SJSA1 (cell line): ENCODE results near the gene UBE2J2. TPM values are rescaled to one million over a fixed set of nuclear protein-coding genes. Genes with fewer than 3 reads are reported as not detected.
A peak's percentile ranks its signal among the peaks of the same experiment; 100 is the strongest.

ENCODE experiments used
- DNase-seq, 2 experiments: peaks; one replicate each; pipeline ENCODE4 v3.0.0-alpha.2; 2015 to 2020; ENCODE audit warnings: low spot score in 2 of 2, low read depth in 1 of 2
- H3K27ac ChIP-seq: fragments of 250-450 bp; sonication (Bioruptor Pico); 2 replicates; pipeline ENCODE4 v1.5.1; 2020; ENCODE audit warnings: mild to moderate bottlenecking, moderate library complexity
- H3K27me3 ChIP-seq: fragments of 250-450 bp; sonication (Bioruptor Pico); replicated peaks from 2 replicates; pipeline ENCODE4 v1.5.1; 2020; ENCODE audit warnings: mild to moderate bottlenecking, moderate library complexity
- H3K36me3 ChIP-seq: fragments of 250-450 bp; sonication (Bioruptor Pico); 2 replicates; pipeline ENCODE4 v1.5.1; 2020; ENCODE audit warnings: mild to moderate bottlenecking
- H3K4me1 ChIP-seq: fragments of 250-450 bp; sonication (Bioruptor Pico); replicated peaks from 2 replicates; pipeline ENCODE4 v1.6.1; 2021; ENCODE audit warnings: mild to moderate bottlenecking
- H3K4me3 ChIP-seq: fragments of 250-450 bp; sonication (Bioruptor Pico); 2 replicates; pipeline ENCODE4 v1.5.1; 2020; ENCODE audit warnings: mild to moderate bottlenecking
- H3K9me3 ChIP-seq: fragments of 250-450 bp; sonication (Bioruptor Pico); replicated peaks from 2 replicates; pipeline ENCODE4 v1.5.1; 2020; ENCODE audit warnings: mild to moderate bottlenecking
- total RNA-seq: library from RNA; depleted of rRNA; stranded (reverse); fragments of >200 nt; shearing (Covaris generic); gene quantifications from 2 replicates; pipeline ENCODE4 v1.2.3, GENCODE V29; 2014

UBE2J2 gene
- total RNA-seq, 1 experiment from 2014 or later = 96.6 TPM

DNA sequence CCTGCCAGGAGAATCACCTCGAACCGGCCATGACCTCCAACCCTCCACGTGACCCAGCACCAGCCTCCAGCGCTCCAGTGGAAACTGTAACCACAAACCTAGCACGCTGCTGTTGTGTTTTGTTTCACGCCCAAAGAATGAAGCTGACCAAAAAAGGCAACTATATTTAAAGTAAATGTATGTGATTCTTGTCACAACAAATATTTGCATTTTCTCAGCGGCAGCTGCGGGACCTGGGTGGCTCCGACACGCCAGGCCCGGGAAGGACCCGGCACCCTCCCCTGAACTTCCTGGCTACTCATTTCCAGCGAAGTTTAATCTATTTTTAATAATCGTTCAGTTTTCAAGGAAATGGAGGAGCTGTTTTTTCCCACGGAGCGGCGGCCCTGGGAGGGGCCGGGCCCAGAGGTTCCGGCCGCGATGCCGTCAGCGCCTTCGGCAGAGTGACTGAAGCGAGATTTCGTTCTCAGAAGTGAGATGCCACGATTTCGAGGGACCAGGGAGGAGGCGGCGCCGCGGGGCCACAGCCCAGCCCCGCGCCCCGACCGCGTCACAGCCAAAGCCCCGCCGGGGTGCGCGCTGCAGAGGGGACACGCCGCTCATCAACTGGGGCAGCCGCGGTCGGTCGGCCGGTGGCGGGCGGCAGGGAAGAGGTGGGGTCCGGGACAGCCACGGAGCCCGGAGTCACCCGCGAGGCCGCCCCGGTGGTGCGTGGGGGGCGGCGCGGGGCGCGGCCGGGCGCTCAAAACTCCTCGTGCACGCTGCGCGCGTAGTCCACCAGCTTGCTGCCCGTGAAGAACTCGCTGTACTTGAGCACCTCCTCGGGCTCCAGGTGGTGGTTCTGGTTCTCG lies 56.7 kb downstream of the UBE2J2 start:
- Histone ChIP-seq H3K9me3 (no peaks in the 10 kb centered on the region), H3K27me3 (no peaks in the 10 kb centered on the region), H3K36me3 (peaks cover 62% of the 10 kb centered on the region), H3K4me1 (no peaks in the 10 kb centered on the region), H3K4me3 (no peak overlapping the region), H3K27ac (no peak overlapping the region)
- no peak for DNase-seq

- H3K27ac ChIP-seq = no peak overlapping the region
- no peaks in the 10 kb centered on the region for H3K9me3 ChIP-seq
- H3K4me3 ChIP-seq = no peak overlapping the region
- DNase-seq = no peak
- H3K36me3 ChIP-seq = peaks cover 54% of the 10 kb centered on the region
- no peaks in the 10 kb centered on the region for H3K4me1 ChIP-seq
- no peaks in the 10 kb centered on the region for H3K27me3 ChIP-seq
These were observed 57.6 kb downstream of the UBE2J2 start for GRCh38 chr1:1215881-1216605.

- Histone ChIP-seq H3K4me1 (no peaks in the 10 kb centered on the region), H3K4me3 (no peak overlapping the region), H3K36me3 (peaks cover 45% of the 10 kb centered on the region), H3K27ac (no peak overlapping the region), H3K9me3 (no peaks in the 10 kb centered on the region), H3K27me3 (no peaks in the 10 kb centered on the region)
- DNase-seq = no peak
These were observed 58.5 kb downstream of the UBE2J2 start for GRCh38 chr1:1215080-1215676.

- no peaks in the 10 kb centered on the region for H3K9me3 ChIP-seq
- H3K4me3 ChIP-seq = no peak within 1 kb of the TSS
- no peaks in the 10 kb centered on the region for H3K27me3 ChIP-seq
- no peak within 1 kb of the TSS for H3K27ac ChIP-seq
- H3K36me3 ChIP-seq = peaks cover 32% of the 10 kb centered on the region
- peaks cover 6% of the 10 kb centered on the region for H3K4me1 ChIP-seq
- no peak for DNase-seq
These were observed 60.0 kb downstream of the UBE2J2 start, which contains the start of gene TNFRSF4 for GRCh38 chr1:1213345-1214265. Gene TNFRSF4, minus strand, starts transcription at chr1:1214153. Its CDS starts 26 bp downstream, at chr1:1214127.

- no peak overlapping the region for H3K4me3 ChIP-seq
- H3K9me3 ChIP-seq = no peaks in the 10 kb centered on the region
- peaks cover 25% of the 10 kb centered on the region for H3K36me3 ChIP-seq
- H3K27ac ChIP-seq = no peak overlapping the region
- no peak for DNase-seq
- H3K4me1 ChIP-seq = peaks cover 13% of the 10 kb centered on the region
- H3K27me3 ChIP-seq = no peaks in the 10 kb centered on the region
These were observed 60.8 kb downstream of the UBE2J2 start for GRCh38 chr1:1212780-1213344.

DNA sequence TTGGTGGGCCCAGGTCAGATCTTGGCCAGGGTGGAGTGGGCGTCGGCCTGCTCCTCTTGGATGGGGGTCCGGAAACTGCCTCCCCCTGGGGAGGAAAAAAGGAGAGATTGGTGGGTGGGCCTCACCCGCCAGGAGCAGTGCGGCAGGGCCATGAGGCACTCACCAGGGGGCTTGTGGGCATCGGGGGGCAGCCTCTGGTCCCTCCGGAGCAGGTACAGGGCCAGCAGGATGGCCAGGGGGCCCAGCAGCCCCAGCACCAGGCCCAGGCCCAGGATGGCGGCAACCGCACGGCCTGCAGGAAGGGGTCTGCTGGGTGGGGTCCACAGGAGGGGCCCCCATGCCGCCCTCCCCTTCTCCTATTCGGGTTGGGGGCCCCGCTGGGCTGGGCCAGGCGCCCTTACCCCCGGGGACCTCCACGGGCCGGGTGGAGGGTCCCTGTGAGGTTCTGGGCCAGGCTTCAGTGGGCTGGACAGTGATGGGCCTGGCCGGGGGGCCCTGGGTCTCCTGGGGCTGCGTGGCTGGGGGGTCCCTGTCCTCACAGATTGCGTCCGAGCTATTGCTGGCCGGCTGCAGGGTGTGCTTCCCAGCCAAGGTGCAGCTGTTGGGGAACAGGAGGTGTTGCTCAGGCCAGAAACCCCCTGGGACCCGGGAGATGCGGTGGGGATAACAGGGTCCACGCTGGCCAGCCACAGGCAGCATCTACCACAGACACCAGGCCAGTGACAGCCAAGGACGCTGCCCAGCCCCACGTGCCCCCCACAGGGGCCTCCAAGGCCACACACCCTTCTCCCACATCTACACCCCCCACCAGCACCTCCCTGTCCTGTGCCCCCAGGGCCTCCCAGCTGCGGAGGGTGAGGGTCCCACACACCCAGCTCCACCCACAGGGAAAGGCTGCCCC lies 61.9 kb downstream of the UBE2J2 start:
- H3K27ac ChIP-seq = no peak overlapping the region

DNA sequence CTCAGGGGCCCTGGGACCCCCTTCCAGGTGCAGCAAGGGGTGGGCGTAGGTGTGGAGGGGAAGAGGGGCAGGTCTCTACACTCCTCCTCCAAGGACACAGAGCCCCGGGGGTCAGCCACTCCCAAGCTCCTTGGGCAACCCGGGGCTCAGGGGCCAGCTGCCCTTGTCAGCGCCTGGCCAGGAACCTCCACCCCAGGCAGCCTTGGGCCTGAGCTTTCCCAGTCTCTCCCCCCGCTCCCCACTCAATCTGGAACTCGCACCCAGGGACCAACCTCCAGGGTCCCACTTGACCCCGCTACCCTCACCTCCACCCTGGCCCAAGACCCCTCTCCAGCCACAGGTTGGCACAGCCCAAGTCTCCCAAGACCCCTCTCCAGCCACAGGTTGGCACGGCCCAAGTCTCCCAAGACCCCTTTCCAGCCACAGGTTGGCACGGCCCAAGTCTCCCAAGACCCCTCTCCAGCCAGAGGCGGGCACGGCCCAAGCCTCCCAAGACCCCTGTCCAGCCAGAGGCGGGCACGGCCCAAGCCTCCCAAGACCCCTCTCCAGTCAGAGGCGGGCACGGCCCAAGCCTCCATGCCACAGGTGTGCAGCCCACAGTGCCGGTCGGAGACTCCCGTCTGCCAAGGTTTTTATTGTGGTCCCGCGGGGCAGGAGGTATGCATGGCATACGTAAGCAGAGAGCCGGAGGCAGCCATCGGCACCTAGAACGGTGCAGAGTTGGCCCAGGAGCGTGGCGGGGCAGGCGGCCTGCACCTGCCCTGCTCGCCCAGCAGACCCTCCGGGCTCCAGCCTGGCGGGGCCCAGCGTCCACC lies 62.7 kb downstream of the UBE2J2 start:
- Histone ChIP-seq H3K27me3 (no peaks in the 10 kb centered on the region), H3K4me1 (peaks cover 17% of the 10 kb centered on the region), H3K36me3 (peaks cover 8% of the 10 kb centered on the region), H3K4me3 (no peak overlapping the region), H3K27ac (no peak overlapping the region), H3K9me3 (no peaks in the 10 kb centered on the region)
- DNase-seq = no peak

More for the DNA sequence above, 61.9 kb downstream of the UBE2J2 start:
- no peak overlapping the region for H3K4me3 ChIP-seq
- H3K4me1 ChIP-seq = peaks cover 17% of the 10 kb centered on the region
- no peak for DNase-seq
- no peaks in the 10 kb centered on the region for H3K9me3 ChIP-seq
- H3K36me3 ChIP-seq = peaks cover 16% of the 10 kb centered on the region
- H3K27me3 ChIP-seq = no peaks in the 10 kb centered on the region

DNA sequence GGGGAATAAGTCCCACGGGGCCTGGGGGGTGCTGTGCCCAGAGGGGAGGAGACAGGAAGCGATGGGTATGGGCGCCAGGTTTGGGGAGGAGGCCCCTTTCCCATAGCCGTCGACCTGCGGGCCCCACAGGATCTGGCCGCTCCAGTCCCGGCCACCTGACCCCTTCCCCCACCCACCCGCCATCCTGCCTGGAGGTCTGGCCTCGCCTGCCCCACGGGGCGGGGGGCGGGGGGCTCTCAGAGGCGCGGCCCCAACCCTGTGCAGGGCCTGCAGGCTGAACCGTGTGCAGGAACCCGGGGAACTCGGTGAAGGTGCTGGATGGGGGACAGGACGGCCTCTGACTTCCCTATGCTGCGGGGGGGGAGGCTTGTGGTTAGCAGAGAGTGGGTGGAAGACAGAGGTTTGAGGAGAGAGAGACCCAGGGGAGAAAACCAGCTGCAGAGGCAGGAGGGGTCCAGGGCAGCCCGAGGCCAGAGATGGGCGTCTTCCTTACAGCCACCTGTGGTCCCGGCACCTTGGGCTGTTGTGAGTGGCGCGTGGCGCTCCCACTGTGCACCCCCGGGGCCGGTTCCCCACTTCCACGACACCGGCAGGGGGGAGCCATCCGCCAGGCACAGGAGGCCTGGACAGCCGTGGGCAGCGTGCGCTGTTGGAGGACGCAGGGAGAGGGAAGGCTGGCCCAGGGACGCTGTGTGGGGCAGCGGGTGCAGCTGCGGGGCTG lies 64.8 kb downstream of the UBE2J2 start:
- Histone ChIP-seq H3K4me3 (no peak overlapping the region), H3K4me1 (peaks cover 17% of the 10 kb centered on the region), H3K27ac (peak overlapping the region; percentile 25; the same call in 1 of the 2 replicates), H3K9me3 (no peaks in the 10 kb centered on the region), H3K27me3 (no peaks in the 10 kb centered on the region), H3K36me3 (no peaks in the 10 kb centered on the region)
- no peak for DNase-seq

DNA sequence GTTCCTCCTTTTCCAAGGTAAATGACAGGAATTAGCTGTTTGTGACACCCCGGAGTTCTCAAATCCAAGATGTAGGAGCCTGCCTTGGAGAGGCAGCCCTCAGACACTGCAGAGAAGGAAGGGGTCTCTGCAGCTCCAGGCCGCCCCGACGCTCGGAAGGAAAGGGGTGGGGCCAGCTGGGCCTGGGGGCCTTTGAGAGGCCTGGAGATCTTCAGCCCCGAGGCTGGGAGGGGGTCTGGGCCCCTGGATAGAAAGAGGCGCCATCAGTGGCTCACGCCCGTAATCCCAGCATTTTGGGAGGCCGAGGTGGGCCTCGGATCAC lies 66.1 kb downstream of the UBE2J2 start:
- H3K36me3 ChIP-seq = no peaks in the 10 kb centered on the region

DNA sequence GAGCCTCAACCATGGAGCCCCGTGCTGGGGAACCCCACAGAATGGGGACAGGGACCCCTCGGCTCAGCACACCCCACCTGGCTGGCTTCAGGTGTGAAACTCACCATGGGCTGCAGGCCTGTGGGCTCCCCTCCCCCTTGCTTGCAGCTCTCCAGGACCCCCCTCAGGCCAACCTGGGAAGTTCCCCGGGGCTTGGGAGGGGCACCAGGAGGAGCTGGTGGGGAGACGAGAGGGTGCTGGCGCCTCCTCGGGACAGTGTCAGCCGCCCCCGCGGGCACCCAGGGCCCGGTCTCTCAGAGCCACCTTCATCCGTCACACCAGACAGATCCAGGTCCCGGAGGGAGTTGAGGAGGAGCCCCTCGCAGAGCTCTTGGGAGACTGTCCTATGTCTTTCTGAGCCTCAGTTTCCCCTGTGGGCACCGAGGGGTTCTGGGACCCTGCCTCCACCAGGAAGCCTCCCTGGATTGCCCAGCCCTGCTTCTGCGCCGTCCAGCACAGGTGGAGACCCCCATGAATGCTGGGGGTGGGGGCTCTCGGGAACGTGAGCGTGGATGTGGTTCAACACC lies 66.6 kb downstream of the UBE2J2 start:
- no peak for DNase-seq
- no peak overlapping the region for H3K4me3 ChIP-seq
- H3K9me3 ChIP-seq = no peaks in the 10 kb centered on the region

More for the DNA sequence above, 66.1 kb downstream of the UBE2J2 start:
- no peak overlapping the region for H3K4me3 ChIP-seq
- H3K27ac ChIP-seq = no peak overlapping the region
- H3K27me3 ChIP-seq = no peaks in the 10 kb centered on the region
- no peaks in the 10 kb centered on the region for H3K9me3 ChIP-seq
- H3K4me1 ChIP-seq = peaks cover 17% of the 10 kb centered on the region
- no peak for DNase-seq

DNA sequence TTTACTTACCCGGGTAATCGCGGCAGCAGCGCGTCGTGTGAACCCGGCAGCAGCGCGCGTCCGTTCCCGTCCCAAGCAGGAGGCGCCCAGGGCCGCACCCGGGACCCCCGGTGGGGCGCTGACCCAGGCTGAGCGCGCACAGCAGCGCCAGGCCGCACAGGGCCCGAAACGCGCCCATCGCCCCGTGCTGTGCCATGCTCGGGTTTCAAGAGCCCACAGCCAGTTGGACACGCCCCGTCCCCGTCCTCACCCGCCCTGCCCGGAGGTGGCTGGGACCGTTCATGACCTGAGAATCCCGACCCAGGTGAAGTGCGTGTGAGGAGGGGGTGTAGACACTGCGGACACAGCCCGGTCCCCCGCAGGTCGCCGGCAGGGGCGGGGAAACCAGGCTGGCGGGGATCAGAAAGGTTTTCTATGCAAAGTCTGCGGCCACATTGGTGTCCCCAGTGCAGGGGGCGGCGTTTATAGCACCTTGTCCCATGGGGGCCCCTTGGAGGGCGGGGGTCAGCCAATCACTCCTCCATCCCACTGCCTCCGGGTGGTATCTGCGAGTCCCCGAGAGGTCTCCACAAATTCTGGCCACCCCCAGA lies 67.2 kb downstream of the UBE2J2 start, which contains the start of gene TNFRSF18:
TSS of gene TNFRSF18 (minus strand) at position 217 of the 590 bp plus-strand sequence. CDS start at position 196, 21 bp downstream.
- Histone ChIP-seq H3K9me3 (no peaks in the 10 kb centered on the region), H3K4me3 (no peak within 1 kb of the TSS), H3K4me1 (peaks cover 18% of the 10 kb centered on the region), H3K27me3 (0 out of 2 replicates have a peak, but pooled peaks cover under 1% of the 10 kb centered on the region), H3K27ac (no peak within 1 kb of the TSS), H3K36me3 (no peaks in the 10 kb centered on the region)
- no peak for DNase-seq

More for the DNA sequence above, 66.6 kb downstream of the UBE2J2 start:
- H3K4me1 ChIP-seq = peaks cover 17% of the 10 kb centered on the region
- H3K27me3 ChIP-seq = no peaks in the 10 kb centered on the region
- no peaks in the 10 kb centered on the region for H3K36me3 ChIP-seq
- no peak overlapping the region for H3K27ac ChIP-seq
